Measurements from ENCODE around the gene CFAP61. TPM values are rescaled to one million over a fixed set of nuclear protein-coding genes. Genes with fewer than 3 reads are reported as not detected.
"Not testable (repeated sequence)": the region's sequence is repeated elsewhere in the genome, so short reads cannot be mapped to it uniquely, and the experiment has no call there.

The CFAP61 gene
- polyA plus RNA-seq, 1 donor: 6.1 TPM

- no peak for DNase-seq (ENCODE audit: low read depth)
Measured at GRCh38 chr20:20210327-20210726, 158.0 kb downstream of the CFAP61 start.

- DNase-seq (ENCODE audit: low read depth): no peak
Measured at GRCh38 chr20:20210943-20211273, 158.6 kb downstream of the CFAP61 start.

GRCh38 chr20:20211274-20211987, 159.1 kb downstream of the CFAP61 start:
- DNase-seq (ENCODE audit: low read depth): no peak

- DNase-seq (ENCODE audit: low read depth): no peak
Measured at GRCh38 chr20:20211988-20212518, 159.7 kb downstream of the CFAP61 start.

- no peak for DNase-seq (ENCODE audit: low read depth)
Measured at GRCh38 chr20:20212675-20213096, 160.4 kb downstream of the CFAP61 start.

GRCh38 chr20:20213526-20214121, 161.3 kb downstream of the CFAP61 start:
- DNase-seq (ENCODE audit: low read depth): no peak

GRCh38 chr20:20214757-20215275, 162.5 kb downstream of the CFAP61 start:
- no peak for DNase-seq (ENCODE audit: low read depth)

GRCh38 chr20:20215976-20216727, 163.8 kb downstream of the CFAP61 start:
- DNase-seq (ENCODE audit: low read depth): no peak

- DNase-seq (ENCODE audit: low read depth): no peak
Measured at GRCh38 chr20:20216941-20217340, 164.6 kb downstream of the CFAP61 start.

GRCh38 chr20:20217621-20218020, 165.3 kb downstream of the CFAP61 start:
- DNase-seq (ENCODE audit: low read depth): no peak

GRCh38 chr20:20218106-20218505, 165.8 kb downstream of the CFAP61 start:
- not testable (repeated sequence) for DNase-seq (ENCODE audit: low read depth)

GRCh38 chr20:20219016-20219415, 166.7 kb downstream of the CFAP61 start:
- no peak for DNase-seq (ENCODE audit: low read depth)

- no peak for DNase-seq (ENCODE audit: low read depth)
Measured at GRCh38 chr20:20220134-20220533, 167.8 kb downstream of the CFAP61 start.

- no peak for DNase-seq (ENCODE audit: low read depth)
Measured at GRCh38 chr20:20223981-20224380, 171.6 kb downstream of the CFAP61 start.

- DNase-seq (ENCODE audit: low read depth): peak; percentile 20
Measured at GRCh38 chr20:20224806-20225205, 172.5 kb downstream of the CFAP61 start.

GRCh38 chr20:20225325-20226043, 173.2 kb downstream of the CFAP61 start:
- no peak for DNase-seq (ENCODE audit: low read depth)

GRCh38 chr20:20226554-20226953, 174.2 kb downstream of the CFAP61 start:
- no peak for DNase-seq (ENCODE audit: low read depth)

GRCh38 chr20:20227013-20227571, 174.8 kb downstream of the CFAP61 start:
- DNase-seq (ENCODE audit: low read depth): no peak

GRCh38 chr20:20228351-20228750, 176.0 kb downstream of the CFAP61 start:
- no peak for DNase-seq (ENCODE audit: low read depth)

- no peak for DNase-seq (ENCODE audit: low read depth)
Measured at GRCh38 chr20:20229595-20229994, 177.3 kb downstream of the CFAP61 start.

GRCh38 chr20:20230741-20231140, 178.4 kb downstream of the CFAP61 start:
- no peak for DNase-seq (ENCODE audit: low read depth)
